SK-N-SH (cell line): Measurements from ENCODE around the gene TSKS. TPM values are rescaled to one million over a fixed set of nuclear protein-coding genes. Genes with fewer than 3 reads are reported as not detected.

Experiments
- CTCF ChIA-PET: fragments of 300-600, 350-600 bp; formaldehyde crosslinking; extraction: SDS; loops from one replicate; lab custom pipeline; 2021; lab: Yijun Ruan, JAX
- POLR2A ChIA-PET: fragments of 350-600 bp; sonication (Branson Sonifier 250); formaldehyde crosslinking; extraction: SDS; loops from one replicate; lab custom pipeline; 2020; ENCODE audit warnings: antibody characterized with exemption, inconsistent platforms; lab: Yijun Ruan, JAX
- DNase-seq: peaks from one replicate; pipeline ENCODE4 v3.0.0; 2012
- H2AFZ ChIP-seq: fragments of 200-600 bp; sonication (generic); 2 replicates; pipeline ENCODE4 v1.8.1; 2016; ENCODE audit warnings: antibody characterized with exemption, mild to moderate bottlenecking, low read depth
- H3F3A ChIP-seq: fragments of 200-600 bp; sonication (generic); replicated peaks from 2 replicates; pipeline ENCODE3; 2016; ENCODE audit warnings: antibody characterized with exemption, mild to moderate bottlenecking; ENCODE audit not compliant: insufficient read depth
- H3K27ac ChIP-seq, 2 experiments: fragments of 200-500 bp in 1 of 2; fragments of 200-600 bp in 1 of 2; sonication (Bioruptor generic) in 1 of 2; sonication (generic), shearing (Covaris generic) in 1 of 2; 2 replicates each; pipeline versions ENCODE4 v1.5.1 to v1.6.1; 2014 to 2016; ENCODE audit warnings: low read depth in 2 of 2, inconsistent platforms in 1 of 2, low read length in 1 of 2, mild to moderate bottlenecking in 1 of 2, mixed read lengths in 1 of 2
- H3K27me3 ChIP-seq: fragments of 200-600 bp; sonication (generic), shearing (Covaris generic); 2 replicates; pipeline ENCODE4 v1.6.1; 2016; ENCODE audit warnings: mixed run types; ENCODE audit not compliant: insufficient read depth
- H3K36me3 ChIP-seq, 2 experiments: fragments of 200-500 bp in 1 of 2; fragments of 200-600 bp in 1 of 2; sonication (Bioruptor generic) in 1 of 2; sonication (generic) in 1 of 2; replicated peaks in 1 of 2; 2 replicates each; pipeline versions ENCODE3 to v1.5.1; 2014 to 2016; ENCODE audit warnings: low read length in 1 of 2, mild to moderate bottlenecking in 1 of 2; ENCODE audit not compliant: insufficient read depth in 2 of 2, control insufficient read depth in 1 of 2
- H3K4me1 ChIP-seq, 2 experiments: fragments of 200-500 bp in 1 of 2; fragments of 200-600 bp in 1 of 2; sonication (Bioruptor generic) in 1 of 2; sonication (generic), shearing (Covaris generic) in 1 of 2; 2 replicates each; pipeline versions ENCODE4 v1.5.1 to v1.6.1; 2014 to 2016; ENCODE audit warnings: low read depth in 1 of 2, low read length in 1 of 2, mixed run types in 1 of 2; ENCODE audit not compliant: insufficient read depth in 2 of 2, control insufficient read depth in 1 of 2
- H3K4me2 ChIP-seq: fragments of 200-600 bp; sonication (generic), shearing (Covaris generic); 2 replicates; pipeline ENCODE4 v1.6.1; 2017; ENCODE audit warnings: mixed run types
- H3K4me3 ChIP-seq, 2 experiments: fragments of 200-500 bp in 1 of 2; fragments of 200-600 bp in 1 of 2; sonication (Bioruptor generic) in 1 of 2; sonication (generic), shearing (Covaris generic) in 1 of 2; 2 replicates each; pipeline versions ENCODE4 v1.5.1 to v1.8.1; 2014 to 2016; ENCODE audit warnings: low read depth in 2 of 2, inconsistent platforms in 1 of 2, low read length in 1 of 2, mild to moderate bottlenecking in 1 of 2, mixed read lengths in 1 of 2, moderate library complexity in 1 of 2
- H3K79me2 ChIP-seq: fragments of 200-600 bp; sonication (generic); 2 replicates; pipeline ENCODE4 v1.8.1; 2017; ENCODE audit warnings: mild to moderate bottlenecking; ENCODE audit not compliant: insufficient read depth
- H3K9ac ChIP-seq: fragments of 200-600 bp; sonication (generic); 2 replicates; pipeline ENCODE4 v1.6.1; 2017; ENCODE audit warnings: mixed run types
- H3K9me2 ChIP-seq: fragments of 200-600 bp; sonication (generic); 2 replicates; pipeline ENCODE4 v1.6.1; 2017; ENCODE audit warnings: mixed run types
- H3K9me3 ChIP-seq: fragments of 200-600 bp; sonication (generic); 2 replicates; pipeline ENCODE4 v1.6.1; 2017; ENCODE audit warnings: mixed run types, mild to moderate bottlenecking, moderate library complexity
- H4K20me1 ChIP-seq: fragments of 200-600 bp; sonication (generic); 2 replicates; pipeline ENCODE4 v1.6.1; 2017; ENCODE audit warnings: mild to moderate bottlenecking, mixed run types; ENCODE audit not compliant: insufficient read depth
- CHD2 ChIP-seq: fragments of 150-350 bp; IDR thresholded peaks from 2 replicates; pipeline ENCODE4 v1.6.1; 2018; ENCODE audit warnings: low read length; ENCODE audit not compliant: partially characterized antibody
- ELF1 ChIP-seq: IDR thresholded peaks from 2 replicates; pipeline ENCODE4 v1.4.0; 2012
- EP300 ChIP-seq, 2 experiments: IDR thresholded peaks; 2 replicates each; pipeline versions ENCODE4 v1.4.0 to v1.6.1; 2012; ENCODE audit warnings: borderline replicate concordance in 1 of 2, low read depth in 1 of 2, low read length in 1 of 2
- FOXM1 ChIP-seq: IDR thresholded peaks from 2 replicates; pipeline ENCODE4 v1.4.0; 2012; ENCODE audit warnings: low read depth, mild to moderate bottlenecking
- GABPA ChIP-seq: IDR thresholded peaks from 2 replicates; pipeline ENCODE4 v1.4.0; 2012; ENCODE audit warnings: low read depth, mild to moderate bottlenecking
- GATA2 ChIP-seq: sonication (generic); formaldehyde crosslinking; IDR thresholded peaks from 2 replicates; pipeline ENCODE4 v1.5.0; 2020; ENCODE audit warnings: mild to moderate bottlenecking, missing genetic modification reagents
- JUND ChIP-seq: IDR thresholded peaks from 2 replicates; pipeline ENCODE4 v1.4.0; 2012
- MEF2A ChIP-seq: IDR thresholded peaks from 2 replicates; pipeline ENCODE4 v1.4.0; 2012; ENCODE audit warnings: low read depth, borderline replicate concordance
- NFIC ChIP-seq: IDR thresholded peaks from 2 replicates; pipeline ENCODE4 v1.4.0; 2012; ENCODE audit warnings: borderline replicate concordance
- RAD21 ChIP-seq: IDR thresholded peaks from 2 replicates; pipeline ENCODE4 v1.6.1; 2012; ENCODE audit warnings: mild to moderate bottlenecking, low read length
- TAF1 ChIP-seq: IDR thresholded peaks from 2 replicates; pipeline ENCODE4 v1.6.1; 2012; ENCODE audit warnings: low read depth, mild to moderate bottlenecking, low read length, moderate library complexity, borderline replicate concordance
- USF1 ChIP-seq: IDR thresholded peaks from 2 replicates; pipeline ENCODE4 v1.4.0; 2012; ENCODE audit warnings: low read depth, borderline replicate concordance
- WGBS: methylation state at CpG from one replicate; pipeline ENCODE4 v1.1.6; 2017; ENCODE audit warnings: low lambda C conversion rate; 5-methylcytosine and 5-hydroxymethylcytosine counted together
- polyA plus RNA-seq, 3 experiments: library from polyadenylated mRNA; depleted of rRNA; stranded (reverse); fragments of >200 nt; gene quantifications; 2 replicates each; pipeline ENCODE4 v1.2.3, GENCODE V29; 2012

The TSKS gene
- polyA plus RNA-seq, 1 of the 3 experiments (the other 2 are of a cell fraction): not detected

DNA sequence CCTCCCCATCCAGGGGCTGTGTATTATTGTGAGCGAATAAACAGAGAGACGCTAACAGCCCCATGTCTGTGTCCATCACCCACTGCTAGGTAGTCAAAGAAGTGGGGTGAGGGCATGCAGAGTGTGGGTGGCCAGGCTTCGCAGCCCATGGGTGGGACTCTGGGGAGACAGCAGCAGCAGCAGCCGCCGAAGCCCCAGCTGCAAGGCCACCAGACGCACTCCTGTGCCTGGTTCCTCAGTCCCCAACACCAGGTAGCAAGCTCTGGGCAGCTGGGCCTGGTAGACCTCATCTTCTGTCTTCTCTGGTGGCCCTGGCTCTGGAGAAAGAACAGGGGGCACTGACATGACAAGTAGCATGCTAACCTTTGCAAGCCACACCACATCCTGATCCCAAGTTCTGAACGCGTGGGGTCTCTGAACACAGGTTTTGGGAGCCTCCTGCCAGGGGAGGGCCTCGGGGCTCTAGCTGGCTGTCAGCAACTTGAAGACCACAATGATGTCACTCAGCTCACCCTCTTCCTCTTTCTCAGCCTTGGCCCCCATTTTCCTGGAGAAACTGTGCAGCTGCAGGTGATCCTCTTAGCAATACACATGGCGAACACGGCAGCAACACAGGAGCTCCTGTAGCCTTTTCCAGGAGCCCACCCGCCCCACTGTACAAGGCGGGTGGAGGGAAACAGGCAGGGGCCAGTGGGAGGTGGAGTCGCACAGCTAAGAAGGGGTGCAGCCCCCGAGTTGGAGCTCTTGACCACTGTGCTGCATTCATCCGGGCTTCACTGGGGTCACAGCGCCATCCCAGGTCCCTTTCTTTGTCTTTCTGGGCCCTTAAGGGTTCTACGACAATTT lies 44.2 kb upstream of the TSKS start:
- WGBS: 93% methylated on average over 15 of the region's 18 CpGs
- DNase-seq: no peak
- Histone ChIP-seq H3K4me2 (no peak overlapping the region), H3K9ac (no peak overlapping the region), H3K36me3 (peaks cover 8 to 23% of the 10 kb centered on the region in 2 experiments), H3F3A (peaks cover 20% of the 10 kb centered on the region), H3K4me3 (no peak overlapping the region), H2AFZ (no peak overlapping the region), H3K9me2 (no peaks in the 10 kb centered on the region), H3K9me3 (no peaks in the 10 kb centered on the region), H3K27me3 (no peaks in the 10 kb centered on the region), H3K4me1 (peaks cover 9 to 23% of the 10 kb centered on the region in 2 experiments; a peak in 3 of 4 replicates), H3K79me2 (no peaks in the 10 kb centered on the region), H3K27ac (no peak overlapping the region), H4K20me1 (peaks cover 4% of the 10 kb centered on the region; the same call in 1 of the 2 replicates)
- POLR2A ChIA-PET: no interaction called here
- no peak for TF ChIP-seq TAF1
- no peak for TF ChIP-seq FOXM1
- TF ChIP-seq NFIC: no peak
- TF ChIP-seq ELF1: no peak
- no peak for TF ChIP-seq CHD2
- TF ChIP-seq MEF2A: no peak
- TF ChIP-seq GATA2: no peak
- TF ChIP-seq RAD21: no peak
- TF ChIP-seq GABPA: no peak
- TF ChIP-seq JUND: no peak
- CTCF ChIA-PET: interaction anchor here (0.9 kb wide), 1 partner anchor 127 kb away, joined by 3 read pairs; no protein-coding TSS in a partner anchor

DNA sequence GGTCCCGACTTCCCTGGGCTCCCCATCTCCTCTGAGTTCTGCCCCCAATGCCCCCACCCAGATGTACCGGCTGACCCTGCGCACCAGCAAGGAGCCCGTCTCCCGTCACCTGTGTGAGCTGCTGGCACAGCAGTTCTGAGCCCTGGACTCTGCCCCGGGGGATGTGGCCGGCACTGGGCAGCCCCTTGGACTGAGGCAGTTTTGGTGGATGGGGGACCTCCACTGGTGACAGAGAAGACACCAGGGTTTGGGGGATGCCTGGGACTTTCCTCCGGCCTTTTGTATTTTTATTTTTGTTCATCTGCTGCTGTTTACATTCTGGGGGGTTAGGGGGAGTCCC lies 43.5 kb upstream of the TSKS start:
- Histone ChIP-seq H3K4me3 (no peak overlapping the region), H3K9me3 (no peaks in the 10 kb centered on the region), H3K4me1 (peaks cover 7 to 24% of the 10 kb centered on the region in 2 experiments; a peak in 3 of 4 replicates), H3K27me3 (no peaks in the 10 kb centered on the region), H4K20me1 (peaks cover 4% of the 10 kb centered on the region; the same call in 1 of the 2 replicates), H2AFZ (no peak overlapping the region), H3K9ac (no peak overlapping the region), H3K9me2 (no peaks in the 10 kb centered on the region), H3F3A (peaks cover 20% of the 10 kb centered on the region), H3K36me3 (peaks cover 8 to 23% of the 10 kb centered on the region in 2 experiments), H3K4me2 (no peak overlapping the region), H3K79me2 (no peaks in the 10 kb centered on the region), H3K27ac (no peak overlapping the region)
- WGBS: 97% methylated on average over 8 of the region's 8 CpGs
- TF ChIP-seq USF1 (no peak), EP300 (IDR thresholded peaks at IDR 0.05; ENCODE audit: borderline replicate concordance in 1 of 2, low read depth in 1 of 2, low read length in 1 of 2) (no peak)
- POLR2A ChIA-PET: no interaction called here
- CTCF ChIA-PET: interaction anchor here (0.9 kb wide), 1 partner anchor 126 kb away, joined by 3 read pairs; no protein-coding TSS in a partner anchor
- no peak for DNase-seq
